Activated CD4-positive, alpha-beta T cell treated with anti-CD3 and anti-CD28 coated beads, Interleukin-2, amount 50 U/mL, for 48 hours (primary cell): ENCODE results near the gene F2RL1.
"Not testable (repeated sequence)": the region's sequence is repeated elsewhere in the genome, so short reads cannot be mapped to it uniquely, and the experiment has no call there.

ENCODE experiments used
- DNase-seq, 2 experiments: peaks; one replicate each; pipeline ENCODE4 v3.0.0-alpha.2; 2020

The F2RL1 gene

GRCh38 chr5:76808141-76808691, 10.6 kb upstream of the F2RL1 start:
- DNase-seq = no peak

GRCh38 chr5:76809141-76809540, 9.7 kb upstream of the F2RL1 start:
- DNase-seq = no peak

GRCh38 chr5:76810236-76810635, 8.6 kb upstream of the F2RL1 start:
- DNase-seq = no peak

- no peak for DNase-seq
Measured at GRCh38 chr5:76811214-76811613, 7.6 kb upstream of the F2RL1 start.

GRCh38 chr5:76812209-76812608, 6.6 kb upstream of the F2RL1 start:
- DNase-seq = not testable (repeated sequence)

- no peak for DNase-seq
Measured at GRCh38 chr5:76813982-76814562, 4.8 kb upstream of the F2RL1 start.

- DNase-seq = no peak
Measured at GRCh38 chr5:76816110-76816831, 2.6 kb upstream of the F2RL1 start.

GRCh38 chr5:76819851-76820525, 1.2 kb downstream of the F2RL1 start:
- no peak for DNase-seq

GRCh38 chr5:76820526-76820890, 1.7 kb downstream of the F2RL1 start:
- no peak for DNase-seq

- DNase-seq = no peak
Measured at GRCh38 chr5:76821136-76821535, 2.3 kb downstream of the F2RL1 start.

GRCh38 chr5:76822105-76822731, 3.4 kb downstream of the F2RL1 start:
- not testable (repeated sequence) for DNase-seq

GRCh38 chr5:76826416-76826815, 7.6 kb downstream of the F2RL1 start:
- DNase-seq = not testable (repeated sequence)

GRCh38 chr5:76831110-76831452, 12.3 kb downstream of the F2RL1 start:
- DNase-seq = peak in 1 of 2 experiments; percentile 36

GRCh38 chr5:76836181-76836580, 17.4 kb downstream of the F2RL1 start:
- DNase-seq = no peak

GRCh38 chr5:76836585-76836984, 17.8 kb downstream of the F2RL1 start:
- DNase-seq = no peak

- no peak for DNase-seq
Measured at GRCh38 chr5:76838481-76839261, 19.8 kb downstream of the F2RL1 start.

GRCh38 chr5:76841361-76841760, 22.5 kb downstream of the F2RL1 start:
- DNase-seq = no peak

- no peak for DNase-seq
Measured at GRCh38 chr5:76845890-76846289, 27.1 kb downstream of the F2RL1 start.

- DNase-seq = peak; percentile 39 to 53
Measured at GRCh38 chr5:76849419-76850291, 30.8 kb downstream of the F2RL1 start, which contains the start of gene S100Z. TSS of gene S100Z (plus strand) at chr5:76850014. CDS start at chr5:76875360, 25,346 bp downstream.

- DNase-seq = no peak
Measured at GRCh38 chr5:76850543-76851145, 31.8 kb downstream of the F2RL1 start.

- no peak for DNase-seq
Measured at GRCh38 chr5:76851728-76852369, 33.0 kb downstream of the F2RL1 start.
